OCI-LY1 (cell line): ENCODE results near the gene ERMARD.

ENCODE experiments used
- H2AFZ ChIP-seq: fragments of 200-600 bp; sonication (generic), shearing (Covaris generic); 2 replicates; pipeline ENCODE4 v1.6.0; 2014; ENCODE audit warnings: antibody characterized with exemption, mild to moderate bottlenecking, low read length
- H3F3A ChIP-seq: fragments of 200-600 bp; sonication (generic), shearing (Covaris generic); 2 replicates; pipeline ENCODE4 v1.6.0; 2014; ENCODE audit warnings: mild to moderate bottlenecking, antibody characterized with exemption, low read length, moderate library complexity; ENCODE audit not compliant: insufficient read depth
- H3K27ac ChIP-seq: fragments of 200-600 bp; sonication (generic); 2 replicates; pipeline ENCODE4 v1.5.1; 2014; ENCODE audit warnings: low read length, mixed run types, mild to moderate bottlenecking, low read depth; ENCODE audit not compliant: poor library complexity, severe bottlenecking
- H3K27me3 ChIP-seq: fragments of 200-600 bp; sonication (generic); 2 replicates; pipeline ENCODE4 v1.6.0; 2014; ENCODE audit warnings: antibody characterized with exemption, mild to moderate bottlenecking, low read length, moderate library complexity; ENCODE audit not compliant: insufficient read depth
- H3K36me3 ChIP-seq: fragments of 200-600 bp; sonication (generic); 2 replicates; pipeline ENCODE4 v1.6.1; 2014; ENCODE audit warnings: mild to moderate bottlenecking, antibody characterized with exemption, low read length, moderate library complexity, mixed read lengths; ENCODE audit not compliant: insufficient read depth
- H3K4me1 ChIP-seq: fragments of 200-600 bp; sonication (generic); 2 replicates; pipeline ENCODE4 v1.5.1; 2014; ENCODE audit warnings: mild to moderate bottlenecking, low read length, moderate library complexity; ENCODE audit not compliant: insufficient read depth, severe bottlenecking
- H3K4me2 ChIP-seq: fragments of 200-600 bp; sonication (generic), shearing (Covaris generic); 2 replicates; pipeline ENCODE4 v1.6.1; 2014; ENCODE audit warnings: low read length
- H3K4me3 ChIP-seq: fragments of 200-600 bp; sonication (generic); 2 replicates; pipeline ENCODE4 v1.5.1; 2014; ENCODE audit warnings: low read length, low read depth, mild to moderate bottlenecking, mixed read lengths; ENCODE audit not compliant: poor library complexity, severe bottlenecking
- H3K79me2 ChIP-seq: fragments of 200-600 bp; shearing (Covaris generic); 2 replicates; pipeline ENCODE4 v1.6.1; 2016; ENCODE audit warnings: mixed run types, low read length, mixed read lengths; ENCODE audit not compliant: insufficient read depth
- H3K9ac ChIP-seq: fragments of 200-600 bp; sonication (generic), shearing (Covaris generic); 2 replicates; pipeline ENCODE4 v1.6.1; 2014; ENCODE audit warnings: mild to moderate bottlenecking, low read length, mixed read lengths
- H3K9me2 ChIP-seq: fragments of 200-600 bp; sonication (generic), shearing (Covaris generic); 2 replicates; pipeline ENCODE4 v1.6.1; 2014; ENCODE audit warnings: low read depth, mild to moderate bottlenecking, low read length, mixed read lengths
- H3K9me3 ChIP-seq: fragments of 200-600 bp; shearing (Covaris generic); 2 replicates; pipeline ENCODE4 v1.6.1; 2014; ENCODE audit warnings: low read length, mixed read lengths
- H4K20me1 ChIP-seq: fragments of 200-600 bp; sonication (generic), shearing (Covaris generic); 2 replicates; pipeline ENCODE4 v1.6.0; 2016; ENCODE audit warnings: mild to moderate bottlenecking, low read length; ENCODE audit not compliant: insufficient read depth
- CTCF ChIP-seq: fragments of 200-600 bp; sonication (generic), shearing (Covaris generic); IDR thresholded peaks from 2 replicates; pipeline ENCODE4 v1.5.1; 2017; ENCODE audit warnings: mild to moderate bottlenecking, antibody characterized with exemption, low read length, moderate library complexity, mixed read lengths
- EZH2 ChIP-seq: fragments of 200-600 bp; sonication (generic), shearing (Covaris generic); IDR thresholded peaks from 2 replicates; pipeline ENCODE4 v1.8.0; 2017; ENCODE audit warnings: borderline replicate concordance, mixed run types, mild to moderate bottlenecking, antibody characterized with exemption, low read length, moderate library complexity, mixed read lengths

The ERMARD gene

GRCh38 chr6:169778646-169779045, 27.2 kb downstream of the ERMARD start:
- H3K4me2 ChIP-seq = no peak overlapping the region
- peaks cover 19% of the 10 kb centered on the region for H3K36me3 ChIP-seq
- H3K27me3 ChIP-seq = no peaks in the 10 kb centered on the region
- no peak overlapping the region for H3K27ac ChIP-seq
- no peak overlapping the region for H2AFZ ChIP-seq
- no peaks in the 10 kb centered on the region for H3K9me3 ChIP-seq
- no peak overlapping the region for H3K4me3 ChIP-seq
- no peaks in the 10 kb centered on the region for H4K20me1 ChIP-seq
- H3K9me2 ChIP-seq = no peaks in the 10 kb centered on the region
- H3K79me2 ChIP-seq = no peaks in the 10 kb centered on the region
- TF ChIP-seq CTCF (no peak), EZH2 (no peak)
- H3K4me1 ChIP-seq = no peaks in the 10 kb centered on the region
- no peak overlapping the region for H3K9ac ChIP-seq
- no peaks in the 10 kb centered on the region for H3F3A ChIP-seq

- Histone ChIP-seq H3K9me2 (no peaks in the 10 kb centered on the region), H3K4me1 (no peaks in the 10 kb centered on the region), H3F3A (no peaks in the 10 kb centered on the region), H3K27me3 (no peaks in the 10 kb centered on the region), H3K4me2 (no peak overlapping the region), H2AFZ (no peak overlapping the region), H3K9me3 (no peaks in the 10 kb centered on the region), H4K20me1 (no peaks in the 10 kb centered on the region), H3K27ac (no peak overlapping the region), H3K4me3 (no peak overlapping the region), H3K79me2 (no peaks in the 10 kb centered on the region), H3K36me3 (peaks cover 18% of the 10 kb centered on the region), H3K9ac (no peak overlapping the region)
- TF ChIP-seq CTCF (no peak), EZH2 (no peak)
These were observed 27.8 kb downstream of the ERMARD start for GRCh38 chr6:169779092-169779815.

GRCh38 chr6:169779896-169780295, 28.5 kb downstream of the ERMARD start:
- Histone ChIP-seq H3K4me2 (no peak overlapping the region), H3K27ac (no peak overlapping the region), H3K9me3 (no peaks in the 10 kb centered on the region), H4K20me1 (no peaks in the 10 kb centered on the region), H3K79me2 (no peaks in the 10 kb centered on the region), H3K4me1 (no peaks in the 10 kb centered on the region), H3K4me3 (no peak overlapping the region), H3K9me2 (no peaks in the 10 kb centered on the region), H2AFZ (no peak overlapping the region), H3K27me3 (no peaks in the 10 kb centered on the region), H3K9ac (no peak overlapping the region), H3F3A (no peaks in the 10 kb centered on the region), H3K36me3 (peaks cover 18% of the 10 kb centered on the region)
- TF ChIP-seq CTCF = no peak
- TF ChIP-seq EZH2 = no peak
